Chondrocyte (in vitro differentiated cells): ENCODE measurements around the gene ELANE. TPM values are rescaled to one million over a fixed set of nuclear protein-coding genes. Genes with fewer than 3 reads are reported as not detected.
"Not testable (repeated sequence)": the region's sequence is repeated elsewhere in the genome, so short reads cannot be mapped to it uniquely, and the experiment has no call there.

Experiments
- DNase-seq: peaks from one replicate; pipeline ENCODE4 v3.0.0; 2021; ENCODE audit warnings: mixed read lengths, low spot score
- H3K27ac Mint-ChIP-seq: one replicate; pipeline ENCODE4 v1.8.0; 2021; ENCODE audit warnings: mild to moderate bottlenecking, moderate library complexity, mixed read lengths; ENCODE audit not compliant: unreplicated experiment
- H3K27me3 Mint-ChIP-seq: 2 replicates; pipeline ENCODE4 v1.8.0; 2021; ENCODE audit warnings: low read depth, mixed read lengths
- H3K36me3 Mint-ChIP-seq: 2 replicates; pipeline ENCODE4 v1.8.0; 2021; ENCODE audit warnings: low read depth, mixed read lengths
- H3K4me1 Mint-ChIP-seq: 2 replicates; pipeline ENCODE4 v1.8.0; 2021; ENCODE audit warnings: low read depth, mild to moderate bottlenecking, mixed read lengths
- H3K4me3 Mint-ChIP-seq: one replicate; pipeline ENCODE4 v1.8.0; 2021; ENCODE audit warnings: mild to moderate bottlenecking, moderate library complexity, mixed read lengths; ENCODE audit not compliant: unreplicated experiment
- H3K9me3 Mint-ChIP-seq: 2 replicates; pipeline ENCODE4 v1.8.0; 2021; ENCODE audit warnings: low read depth, mixed read lengths
- total RNA-seq: library from RNA; stranded (reverse); gene quantifications from 3 replicates; pipeline ENCODE4 v1.2.1, GENCODE V29; 2021
- TF ChIP-seq, protein P1 (sequence below): fragments of 200-600 bp; sonication (generic); IDR thresholded peaks from 2 replicates; pipeline ENCODE4 v1.5.0; 2021; ENCODE audit warnings: antibody characterized with exemption, mild to moderate bottlenecking, moderate library complexity

The ELANE gene
- total RNA-seq, 1 donor from 2014 or later, result not detected

DNA sequence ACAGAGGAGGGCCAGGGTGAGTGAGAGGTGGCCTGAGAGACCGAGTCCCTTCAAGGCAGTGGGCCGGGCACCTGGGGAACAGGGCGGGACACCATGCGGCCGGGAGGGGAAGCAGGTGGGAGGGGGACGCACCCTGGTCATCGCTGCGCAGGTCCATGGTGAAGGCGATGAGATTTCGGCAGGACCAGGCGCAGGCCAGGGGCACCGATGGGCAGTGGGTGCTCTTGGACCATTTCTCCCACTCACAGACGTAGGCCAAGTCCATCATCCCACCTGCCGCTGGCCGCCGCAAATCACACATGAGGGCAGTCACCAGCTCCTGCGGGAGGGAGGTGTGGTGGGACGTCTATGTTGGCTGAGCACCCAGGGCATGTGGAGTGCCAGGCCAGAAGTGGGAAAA is 38.7 kb downstream of the ELANE start:
- H3K27ac Mint-ChIP-seq, result no peak overlapping the region
- H3K9me3 Mint-ChIP-seq, result no peaks in the 10 kb centered on the region
- no peaks in the 10 kb centered on the region for H3K27me3 Mint-ChIP-seq
- no peak for DNase-seq
- H3K4me3 Mint-ChIP-seq, result peak overlapping the region; percentile 62
- TF ChIP-seq, protein P1, sequence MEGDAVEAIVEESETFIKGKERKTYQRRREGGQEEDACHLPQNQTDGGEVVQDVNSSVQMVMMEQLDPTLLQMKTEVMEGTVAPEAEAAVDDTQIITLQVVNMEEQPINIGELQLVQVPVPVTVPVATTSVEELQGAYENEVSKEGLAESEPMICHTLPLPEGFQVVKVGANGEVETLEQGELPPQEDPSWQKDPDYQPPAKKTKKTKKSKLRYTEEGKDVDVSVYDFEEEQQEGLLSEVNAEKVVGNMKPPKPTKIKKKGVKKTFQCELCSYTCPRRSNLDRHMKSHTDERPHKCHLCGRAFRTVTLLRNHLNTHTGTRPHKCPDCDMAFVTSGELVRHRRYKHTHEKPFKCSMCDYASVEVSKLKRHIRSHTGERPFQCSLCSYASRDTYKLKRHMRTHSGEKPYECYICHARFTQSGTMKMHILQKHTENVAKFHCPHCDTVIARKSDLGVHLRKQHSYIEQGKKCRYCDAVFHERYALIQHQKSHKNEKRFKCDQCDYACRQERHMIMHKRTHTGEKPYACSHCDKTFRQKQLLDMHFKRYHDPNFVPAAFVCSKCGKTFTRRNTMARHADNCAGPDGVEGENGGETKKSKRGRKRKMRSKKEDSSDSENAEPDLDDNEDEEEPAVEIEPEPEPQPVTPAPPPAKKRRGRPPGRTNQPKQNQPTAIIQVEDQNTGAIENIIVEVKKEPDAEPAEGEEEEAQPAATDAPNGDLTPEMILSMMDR, result no peak
- peaks cover 16% of the 10 kb centered on the region for H3K4me1 Mint-ChIP-seq
- peaks cover 2% of the 10 kb centered on the region for H3K36me3 Mint-ChIP-seq

DNA sequence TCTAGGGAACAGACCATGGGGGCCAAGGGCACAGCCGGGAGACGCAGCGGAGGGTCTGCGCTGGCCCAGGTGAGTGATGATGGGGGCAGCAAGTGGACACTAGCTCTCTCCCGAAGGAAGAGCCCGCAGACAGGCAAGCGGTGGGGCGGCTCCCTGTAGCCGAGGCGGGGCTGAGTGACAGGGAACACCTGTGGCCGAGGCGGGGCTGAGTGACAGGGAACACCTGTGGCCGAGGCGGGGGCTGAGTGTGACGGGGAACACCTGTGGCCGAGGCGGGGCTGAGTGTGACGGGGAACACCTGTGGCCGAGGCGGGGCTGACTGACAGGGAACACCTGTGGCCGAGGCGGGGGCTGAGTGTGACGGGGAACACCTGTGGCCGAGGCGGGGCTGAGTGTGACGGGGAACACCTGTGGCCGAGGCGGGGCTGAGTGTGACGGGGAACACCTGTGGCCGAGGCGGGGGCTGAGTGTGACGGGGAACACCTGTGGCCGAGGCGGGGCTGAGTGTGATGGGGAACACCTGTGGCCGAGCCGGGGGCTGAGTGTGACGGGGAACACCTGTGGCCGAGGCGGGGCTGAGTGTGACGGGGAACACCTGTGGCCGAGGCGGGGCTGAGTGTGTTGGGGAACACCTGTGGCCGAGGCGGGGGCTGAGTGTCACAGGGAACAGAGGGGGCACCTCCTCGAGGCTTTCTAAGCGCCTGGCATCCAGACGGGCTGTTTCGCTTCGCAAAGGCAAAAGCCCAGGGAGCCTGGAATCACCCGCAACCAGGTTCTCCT is 39.5 kb downstream of the ELANE start:
- peaks cover 16% of the 10 kb centered on the region for H3K4me1 Mint-ChIP-seq

DNA sequence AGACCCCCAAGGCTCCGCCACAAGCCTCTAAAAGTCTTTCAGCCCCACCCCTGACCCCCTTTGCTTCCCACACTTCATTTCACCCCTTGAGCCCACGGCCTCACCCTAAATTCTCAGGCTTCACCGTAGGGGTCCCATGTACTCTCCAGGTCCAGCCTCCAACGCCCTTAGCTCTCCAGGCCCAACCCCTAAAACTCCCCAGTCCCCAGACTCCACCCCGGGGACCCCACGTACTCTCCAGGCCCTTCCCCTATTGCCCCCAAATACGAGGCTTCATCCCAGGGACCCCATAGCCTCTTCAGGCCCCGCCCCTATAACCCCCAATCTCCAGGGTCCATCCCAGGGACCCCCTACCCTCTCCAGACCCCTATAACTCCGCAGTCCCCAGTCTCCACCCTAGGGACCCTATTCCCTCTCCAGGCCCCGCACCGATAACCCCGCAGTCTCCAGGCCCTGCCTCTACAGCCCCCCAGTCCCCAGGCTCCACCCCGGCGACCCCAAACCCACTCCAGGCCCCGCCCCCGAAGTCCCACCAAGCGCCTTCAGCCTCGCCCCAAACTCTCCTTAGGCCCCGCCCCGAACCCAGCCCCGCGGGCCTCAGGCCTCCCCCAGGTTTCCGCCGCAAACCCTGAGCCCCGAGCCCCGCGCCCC is 40.3 kb downstream of the ELANE start:
- H3K36me3 Mint-ChIP-seq, result peaks cover 5% of the 10 kb centered on the region
- TF ChIP-seq, protein P1, result no peak

More for the DNA sequence above, 39.5 kb downstream of the ELANE start:
- peak overlapping the region; percentile 82 for H3K4me3 Mint-ChIP-seq
- not testable (repeated sequence) for H3K27ac Mint-ChIP-seq, H3K27me3 Mint-ChIP-seq, DNase-seq, H3K9me3 Mint-ChIP-seq, H3K36me3 Mint-ChIP-seq

DNA sequence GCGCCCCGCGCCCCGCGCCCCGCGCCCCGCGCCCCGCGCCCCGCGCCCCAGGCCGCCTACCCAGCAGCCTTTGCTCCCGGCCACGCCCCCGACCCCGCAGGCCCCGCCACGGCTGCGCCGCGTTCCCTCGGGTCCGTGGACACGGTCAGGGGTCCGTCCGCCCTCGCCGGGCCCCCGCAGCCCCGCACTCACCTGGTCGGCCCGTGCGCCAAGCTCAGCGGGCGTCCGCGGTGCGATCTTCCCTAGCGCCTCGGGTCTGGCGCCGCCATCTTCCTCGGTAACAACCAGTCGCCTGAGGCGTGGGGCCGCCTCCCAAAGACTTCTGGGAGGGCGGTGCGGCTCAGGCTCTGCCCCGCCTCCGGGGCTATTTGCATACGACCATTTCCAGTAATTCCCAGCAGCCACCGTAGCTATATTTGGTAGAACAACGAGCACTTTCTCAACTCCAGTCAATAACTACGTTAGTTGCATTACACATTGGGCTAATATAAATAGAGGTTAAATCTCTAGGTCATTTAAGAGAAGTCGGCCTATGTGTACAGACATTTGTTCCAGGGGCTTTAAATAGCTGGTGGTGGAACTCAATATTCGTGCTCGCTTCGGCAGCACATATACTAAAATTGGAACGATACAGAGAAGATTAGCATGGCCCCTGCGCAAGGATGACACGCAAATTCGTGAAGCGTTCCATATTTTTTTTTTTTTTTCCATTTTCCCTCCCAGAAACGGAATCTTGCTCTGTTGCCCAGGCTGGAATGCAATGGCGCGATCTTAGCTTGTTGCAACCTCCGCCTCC is 41.0 kb downstream of the ELANE start, which contains the start of the genes MED16 and RNU6-9:
TSS of gene MED16 (minus strand) at position 294 of the 796 bp plus-strand sequence. CDS start 2,056 bp downstream, outside the sequence.
TSS of gene RNU6-9 (plus strand) at position 591 of the 796 bp plus-strand sequence.
- TF ChIP-seq, protein P1, result no peak
- Mint-ChIP-seq H3K9me3 (no peaks in the 10 kb centered on the region), H3K27me3 (no peaks in the 10 kb centered on the region), H3K27ac (peak within 1 kb of the TSS; percentile 97), H3K4me1 (peaks cover 16% of the 10 kb centered on the region), H3K36me3 (peaks cover 6% of the 10 kb centered on the region), H3K4me3 (peak within 1 kb of the TSS; percentile 82)
- peak; percentile 98 for DNase-seq

More for the DNA sequence above, 40.3 kb downstream of the ELANE start:
- no peaks in the 10 kb centered on the region for H3K9me3 Mint-ChIP-seq
- no peaks in the 10 kb centered on the region for H3K27me3 Mint-ChIP-seq
- DNase-seq, result no peak
- peaks cover 16% of the 10 kb centered on the region for H3K4me1 Mint-ChIP-seq
- H3K4me3 Mint-ChIP-seq, result peak overlapping the region; percentile 82
- H3K27ac Mint-ChIP-seq, result peak overlapping the region; percentile 51

DNA sequence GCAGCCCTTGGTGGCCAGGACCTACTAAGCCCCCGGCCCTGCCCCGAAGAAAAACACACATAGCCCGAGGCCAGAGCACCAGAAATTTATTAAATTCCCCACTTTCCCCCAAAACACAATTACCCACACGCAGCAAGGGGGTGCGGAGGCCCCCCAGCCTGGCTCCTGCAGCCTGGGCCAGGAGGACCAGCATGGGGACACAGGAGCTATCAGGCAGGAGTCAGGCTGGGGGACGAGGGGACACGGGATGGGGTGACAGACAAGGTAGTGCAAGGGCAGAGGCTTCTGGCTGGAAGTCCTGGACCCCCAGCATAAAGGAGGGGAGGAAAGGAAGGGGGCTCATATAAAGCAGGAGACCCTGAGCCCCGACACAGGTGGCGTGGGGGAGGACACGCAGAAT is 44.3 kb downstream of the ELANE start:
- Mint-ChIP-seq H3K4me1 (peaks cover 11% of the 10 kb centered on the region), H3K27me3 (no peaks in the 10 kb centered on the region), H3K36me3 (peaks cover 6% of the 10 kb centered on the region), H3K4me3 (no peak overlapping the region), H3K9me3 (no peaks in the 10 kb centered on the region), H3K27ac (peak overlapping the region; percentile 27)
- TF ChIP-seq, protein P1, result no peak
- DNase-seq, result no peak
